Effector CD8-positive, alpha-beta T cell (primary cell): ENCODE measurements around the gene LMAN1L.

Source experiments
- DNase-seq: peaks from one replicate; lab custom pipeline; 2025; lab: John Stamatoyannopoulos, UW
- total RNA-seq, 4 experiments: gene quantifications; one replicate each; lab custom pipeline; 2026; lab: John Stamatoyannopoulos, UW

The LMAN1L gene
- 0 to 0.68 (median 0.11) reads per million in 4 experiments for total RNA-seq

GRCh38 chr15:74812533-74812932, at the start of gene LMAN1L:
Gene LMAN1L, plus strand, starts transcription at chr15:74812835. Its CDS starts 20 bp downstream, at chr15:74812855.
- no peak for DNase-seq

- no peak for DNase-seq
Measured at GRCh38 chr15:74763416-74763815, 49.2 kb upstream of the LMAN1L start.

GRCh38 chr15:74767167-74768098, 45.2 kb upstream of the LMAN1L start:
- no peak for DNase-seq

GRCh38 chr15:74768099-74768770, 44.4 kb upstream of the LMAN1L start:
- DNase-seq, result no peak

- peak; percentile 61 for DNase-seq
Measured at GRCh38 chr15:74768771-74769342, 43.8 kb upstream of the LMAN1L start.

- no peak for DNase-seq
Measured at GRCh38 chr15:74769463-74770025, 43.1 kb upstream of the LMAN1L start.

GRCh38 chr15:74770211-74770903, 42.3 kb upstream of the LMAN1L start:
- no peak for DNase-seq

- DNase-seq, result no peak
Measured at GRCh38 chr15:74773329-74773728, 39.3 kb upstream of the LMAN1L start.

GRCh38 chr15:74773731-74774252, 38.8 kb upstream of the LMAN1L start:
- no peak for DNase-seq

- DNase-seq, result no peak
Measured at GRCh38 chr15:74775132-74775562, 37.5 kb upstream of the LMAN1L start.

- DNase-seq, result no peak
Measured at GRCh38 chr15:74775894-74776293, 36.7 kb upstream of the LMAN1L start.

- DNase-seq, result peak; percentile 42
Measured at GRCh38 chr15:74776821-74777768, 35.5 kb upstream of the LMAN1L start.

- DNase-seq, result no peak
Measured at GRCh38 chr15:74777769-74778598, 34.7 kb upstream of the LMAN1L start.

GRCh38 chr15:74778599-74778970, 34.0 kb upstream of the LMAN1L start:
- DNase-seq, result no peak

GRCh38 chr15:74779162-74779648, 33.4 kb upstream of the LMAN1L start:
- no peak for DNase-seq

GRCh38 chr15:74780523-74781430, 31.9 kb upstream of the LMAN1L start:
- DNase-seq, result no peak

- DNase-seq, result peak; percentile 71
Measured at GRCh38 chr15:74781431-74782258, 31.0 kb upstream of the LMAN1L start, which contains the start of gene CSK. Gene CSK, plus strand, starts transcription at chr15:74782080. Its CDS starts 16,218 bp downstream, at chr15:74798298.
